Measurements from ENCODE around the gene ZNF569. TPM values are rescaled to one million over a fixed set of nuclear protein-coding genes. Genes with fewer than 3 reads are reported as not detected.
A peak's percentile ranks its signal among the peaks of the same experiment; 100 is the strongest.

Gene ZNF569
- 10 to 100 TPM in 1 of 2 experiments, 1 to 10 TPM in 1; 8.0 to 10.4 TPM for total RNA-seq

DNA sequence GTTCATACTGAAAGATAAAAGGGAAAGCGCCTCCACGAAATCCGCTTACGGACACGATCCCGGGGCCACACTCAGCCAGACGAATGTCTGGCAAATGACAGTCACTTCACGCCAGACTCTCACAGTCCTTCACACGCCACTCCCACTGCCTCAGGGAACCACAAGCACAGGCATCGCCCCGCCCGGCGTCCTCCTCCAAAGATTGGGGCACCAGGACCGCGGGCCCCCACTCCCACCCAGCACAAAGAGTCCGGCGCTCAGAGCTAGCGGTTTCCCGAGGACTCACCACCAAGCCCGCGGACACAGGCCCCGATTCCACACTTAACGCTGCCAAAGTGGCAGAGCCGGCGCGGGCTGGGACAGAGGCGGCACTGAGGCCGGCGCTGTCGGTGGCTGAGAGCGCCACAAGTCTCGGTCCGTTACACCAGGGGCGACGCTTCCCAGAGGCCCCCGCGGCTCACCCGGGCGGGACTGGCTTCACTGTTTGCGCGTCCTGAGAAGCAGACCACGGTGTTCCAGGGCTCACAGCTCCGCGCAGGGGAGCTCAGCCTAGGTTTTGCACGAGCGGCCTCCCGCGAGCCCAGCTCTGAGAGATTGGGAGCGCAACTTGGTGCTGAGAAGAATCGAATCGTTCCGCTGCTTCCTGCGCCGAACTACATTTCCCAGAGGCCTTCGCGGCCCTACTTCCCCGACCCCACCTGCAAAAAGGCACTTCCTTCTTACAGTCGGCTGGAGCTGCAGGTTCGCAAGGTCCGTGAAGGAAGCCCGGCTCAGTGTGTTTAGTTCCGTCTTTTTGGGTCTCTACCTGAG is at the start of gene ZNF569:
Gene ZNF569 (minus strand): TSS at position 647 of the 810 bp plus-strand sequence. CDS start 22,523 bp downstream, outside the sequence.
- H3K27me3 Mint-ChIP-seq, result no peaks in the 10 kb centered on the region
- H3K4me3 Mint-ChIP-seq, result peak within 1 kb of the TSS; percentile 94
- ChIA-PET POLR2A (interaction anchor here (1.2 kb wide), 1 partner anchor 96 kb away, joined by 3 read pairs; the partner anchor contains the start of gene ZNF527), CTCF (interaction anchor here (0.8 to 1.3 kb wide), 3 partner anchors 10 to 96 kb away, joined by 3 to 4 read pairs (median 3); partner anchors contain the start of gene ZNF527)
- DNase-seq, result peak; percentile 92
- peak within 1 kb of the TSS; percentile 92 for H3K27ac Mint-ChIP-seq
- peaks cover 49% of the 10 kb centered on the region for H3K36me3 Mint-ChIP-seq (ENCODE audit: low read depth)
- peaks cover 19% of the 10 kb centered on the region for H3K9me3 Mint-ChIP-seq
- H3K4me1 Mint-ChIP-seq, result peaks cover 37% of the 10 kb centered on the region

DNA sequence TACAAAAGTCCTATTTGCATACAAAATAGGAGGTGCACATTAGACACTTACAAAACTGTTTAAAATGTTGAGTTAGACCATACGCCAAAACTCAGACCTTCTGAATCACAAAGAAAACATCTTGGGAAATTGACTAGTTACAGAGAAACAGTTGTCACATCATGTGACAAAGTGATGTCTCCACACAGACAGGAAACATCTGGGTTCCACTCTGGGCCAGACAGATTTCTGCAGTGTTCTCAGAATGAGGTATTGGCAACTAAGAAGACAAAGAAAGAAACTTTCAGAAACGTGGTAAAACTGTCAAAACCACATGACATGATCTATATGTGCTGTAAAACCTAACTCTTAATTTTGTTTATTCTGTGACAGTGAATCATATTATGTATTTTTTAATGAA is 46.2 kb upstream of the ZNF569 start:
- POLR2A ChIA-PET, result no interaction called here
- peaks cover 46% of the 10 kb centered on the region for H3K36me3 Mint-ChIP-seq (ENCODE audit: low read depth)
- H3K9me3 Mint-ChIP-seq, result peaks cover 39% of the 10 kb centered on the region
- CTCF ChIA-PET, result no interaction called here
- no peaks in the 10 kb centered on the region for H3K4me1 Mint-ChIP-seq
- H3K4me3 Mint-ChIP-seq, result no peak overlapping the region
- no peaks in the 10 kb centered on the region for H3K27me3 Mint-ChIP-seq
- DNase-seq, result no peak
- H3K27ac Mint-ChIP-seq, result no peak overlapping the region

DNA sequence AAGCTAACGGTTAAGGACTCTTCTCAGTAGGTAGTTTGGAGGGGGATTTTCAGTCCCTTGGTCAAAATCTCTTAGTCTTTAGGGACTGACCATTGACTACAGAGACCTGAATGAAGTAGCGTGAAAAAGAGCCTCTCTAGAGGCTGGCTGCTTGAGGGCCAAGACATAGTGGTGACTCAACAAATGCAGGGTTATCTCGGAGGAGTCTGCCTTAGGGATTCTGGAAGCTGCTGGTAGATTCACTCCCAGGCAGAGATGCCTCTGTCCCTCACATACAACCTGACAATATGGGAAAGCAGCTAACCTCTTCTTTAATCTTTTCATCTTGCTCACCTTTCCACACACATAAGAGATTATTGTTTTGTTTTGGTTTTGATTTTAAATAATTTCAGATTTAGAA is 44.6 kb upstream of the ZNF569 start:
- Mint-ChIP-seq H3K4me3 (no peak overlapping the region), H3K27ac (no peak overlapping the region), H3K9me3 (peaks cover 36% of the 10 kb centered on the region), H3K27me3 (no peaks in the 10 kb centered on the region), H3K4me1 (no peaks in the 10 kb centered on the region), H3K36me3 (ENCODE audit: low read depth) (peaks cover 40% of the 10 kb centered on the region)
- CTCF ChIA-PET, result interaction anchor here (0.6 kb wide), 1 partner anchor 370 kb away, joined by 3 read pairs; no protein-coding TSS in a partner anchor
- DNase-seq, result no peak
- POLR2A ChIA-PET, result no interaction called here

DNA sequence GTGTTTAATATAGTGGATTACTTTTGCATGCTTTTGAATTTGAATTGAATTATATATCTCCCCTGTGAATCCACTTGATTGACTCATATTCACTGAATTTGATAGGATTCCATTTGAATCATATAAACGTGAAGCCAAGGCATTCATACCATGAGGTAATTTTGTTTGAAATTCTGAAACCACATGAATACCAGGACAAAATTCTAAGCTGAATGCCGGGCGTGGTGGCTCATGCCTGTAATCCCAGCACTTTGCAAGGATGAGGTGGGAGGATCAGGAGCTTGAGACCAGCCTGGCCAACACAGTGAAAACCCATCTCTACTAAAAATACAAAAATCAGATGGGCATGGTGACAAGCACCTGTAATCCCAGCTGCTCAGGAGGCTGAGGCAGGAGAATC is 43.9 kb upstream of the ZNF569 start:
- no peak for DNase-seq
- ChIA-PET POLR2A (no interaction called here), CTCF (interaction anchor here (0.6 kb wide), 1 partner anchor 370 kb away, joined by 3 read pairs; no protein-coding TSS in a partner anchor)
- no peaks in the 10 kb centered on the region for H3K27me3 Mint-ChIP-seq
- peaks cover 35% of the 10 kb centered on the region for H3K9me3 Mint-ChIP-seq
- peaks cover 37% of the 10 kb centered on the region for H3K36me3 Mint-ChIP-seq (ENCODE audit: low read depth)
- no peak overlapping the region for H3K27ac Mint-ChIP-seq
- H3K4me1 Mint-ChIP-seq, result no peaks in the 10 kb centered on the region
- H3K4me3 Mint-ChIP-seq, result no peak overlapping the region

DNA sequence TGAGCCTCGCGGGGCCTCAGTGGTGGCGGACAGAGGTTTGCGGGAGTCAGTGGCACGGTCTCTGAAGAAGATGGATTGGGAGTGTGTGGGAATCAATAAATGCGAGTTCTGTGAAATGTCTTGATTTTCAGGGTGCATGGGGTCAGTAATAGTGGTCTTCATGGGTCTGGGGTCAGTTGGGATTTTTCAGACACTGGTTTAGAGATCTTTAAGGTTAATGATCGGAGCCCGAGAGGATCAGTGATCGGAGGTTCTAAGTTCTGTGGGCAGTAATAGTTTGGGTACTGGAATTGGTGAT is 39.9 kb upstream of the ZNF569 start:
- Mint-ChIP-seq H3K4me3 (no peak overlapping the region), H3K9me3 (peaks cover 28% of the 10 kb centered on the region), H3K27me3 (no peaks in the 10 kb centered on the region), H3K36me3 (ENCODE audit: low read depth) (peaks cover 34% of the 10 kb centered on the region), H3K4me1 (no peaks in the 10 kb centered on the region), H3K27ac (no peak overlapping the region)
- POLR2A ChIA-PET, result no interaction called here
- CTCF ChIA-PET, result no interaction called here
- DNase-seq, result no peak

DNA sequence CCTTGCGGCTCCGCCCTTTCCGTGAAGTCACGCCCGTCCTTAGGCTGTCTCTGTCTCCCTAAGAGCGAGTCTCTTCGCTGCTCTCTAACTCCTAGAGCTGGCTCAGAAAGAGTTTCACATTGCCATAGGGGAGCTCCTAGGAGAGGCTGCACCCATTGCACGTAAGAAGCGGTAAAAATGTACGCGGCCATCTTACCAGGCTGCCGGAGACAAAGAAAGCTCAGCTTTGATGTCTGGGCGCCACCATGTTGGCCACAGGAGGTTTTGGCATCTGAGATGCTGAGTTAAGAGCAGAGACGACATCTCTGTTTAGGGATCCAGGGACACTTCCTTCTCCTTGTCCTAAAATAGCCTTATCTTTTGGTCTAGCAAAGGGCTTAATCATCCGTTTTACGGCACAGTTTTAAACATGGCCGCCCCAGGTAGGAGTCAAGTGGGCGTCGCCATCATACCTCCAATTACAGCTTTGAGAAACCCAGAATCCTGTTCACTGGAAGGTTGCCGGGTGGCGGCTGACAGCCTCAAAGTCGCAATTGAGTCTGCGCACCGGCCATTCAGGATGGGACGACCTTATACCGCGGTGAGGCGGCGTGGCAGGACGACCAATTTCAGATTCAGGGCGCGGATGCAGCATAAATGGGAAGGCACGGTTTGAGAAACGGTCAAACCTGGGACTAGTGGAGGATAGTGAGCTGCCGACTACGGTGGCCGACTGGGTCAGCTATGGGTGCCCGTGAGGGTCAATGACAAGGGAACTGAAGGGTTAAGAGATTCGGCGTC is 39.3 kb upstream of the ZNF569 start, which contains the start of gene ZNF793:
Gene ZNF793 (plus strand): TSS at position 553 of the 780 bp plus-strand sequence. CDS start 16,501 bp downstream, outside the sequence.
- POLR2A ChIA-PET, result interaction anchor here (0.6 to 1.2 kb wide), 3 partner anchors 9 to 88 kb away, joined by 3 to 4 read pairs (median 4); partner anchors contain the start of genes ZNF540 and ZNF571
- H3K4me1 Mint-ChIP-seq, result no peaks in the 10 kb centered on the region
- H3K9me3 Mint-ChIP-seq, result peaks cover 30% of the 10 kb centered on the region
- H3K4me3 Mint-ChIP-seq, result no peak within 1 kb of the TSS
- DNase-seq, result peak; percentile 82
- CTCF ChIA-PET, result interaction anchor here (1.1 kb wide), 1 partner anchor 172 kb away, joined by 3 read pairs; a partner anchor contains a TSS
- no peaks in the 10 kb centered on the region for H3K27me3 Mint-ChIP-seq
- no peak within 1 kb of the TSS for H3K27ac Mint-ChIP-seq
- H3K36me3 Mint-ChIP-seq (ENCODE audit: low read depth), result peaks cover 33% of the 10 kb centered on the region

DNA sequence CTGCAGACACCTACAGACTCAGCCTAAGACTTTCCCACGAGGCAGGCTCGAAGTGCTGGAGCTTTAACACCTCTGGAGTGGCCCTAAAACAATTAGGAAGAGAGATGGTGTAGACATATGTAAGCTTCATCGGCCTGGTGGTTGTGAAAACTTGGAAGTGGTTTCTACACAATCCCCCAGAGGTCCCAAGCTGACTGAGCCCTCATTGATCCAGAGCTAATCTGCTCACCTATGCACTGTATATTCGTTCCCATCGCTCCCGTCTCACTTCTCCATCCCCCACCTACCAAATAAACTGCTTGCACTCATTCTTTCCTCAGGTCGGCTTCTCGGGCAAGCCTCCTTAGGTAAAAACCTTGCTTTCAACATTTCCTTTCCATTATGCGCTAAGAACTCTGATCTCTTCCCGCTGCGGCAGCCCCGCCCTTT is 38.7 kb upstream of the ZNF569 start:
- Mint-ChIP-seq H3K9me3 (peaks cover 30% of the 10 kb centered on the region), H3K36me3 (ENCODE audit: low read depth) (peaks cover 33% of the 10 kb centered on the region), H3K4me1 (no peaks in the 10 kb centered on the region), H3K27me3 (no peaks in the 10 kb centered on the region), H3K4me3 (no peak overlapping the region), H3K27ac (no peak overlapping the region)
- ChIA-PET POLR2A (interaction anchor here (0.6 to 1.2 kb wide), 3 partner anchors 9 to 89 kb away, joined by 3 to 4 read pairs (median 4); partner anchors contain the start of genes ZNF540 and ZNF571), CTCF (interaction anchor here (1.1 kb wide), 1 partner anchor 171 kb away, joined by 3 read pairs; a partner anchor contains a TSS)
- DNase-seq, result peak; percentile 6

DNA sequence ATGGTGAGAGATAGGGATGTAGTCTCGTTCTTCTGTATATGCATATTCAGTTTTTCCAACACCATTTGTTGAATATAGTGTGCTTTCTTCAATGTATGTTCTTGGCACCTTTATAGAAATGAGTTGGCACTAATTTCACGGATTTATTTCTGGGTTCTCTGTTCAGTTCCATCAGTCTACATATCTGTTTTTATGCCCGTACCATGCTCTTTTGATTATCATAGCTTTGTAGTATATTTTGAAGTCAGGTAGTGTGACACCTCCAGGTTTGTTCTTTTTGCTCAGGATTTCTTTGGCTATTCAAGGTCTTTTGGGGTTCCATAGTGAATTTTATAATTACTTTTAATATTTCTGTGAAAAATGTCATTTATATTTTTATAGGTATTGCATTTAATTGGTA is 25.0 kb upstream of the ZNF569 start:
- Mint-ChIP-seq H3K4me1 (no peaks in the 10 kb centered on the region), H3K9me3 (peaks cover 44% of the 10 kb centered on the region), H3K36me3 (ENCODE audit: low read depth) (peaks cover 1% of the 10 kb centered on the region), H3K4me3 (no peak overlapping the region), H3K27ac (no peak overlapping the region), H3K27me3 (no peaks in the 10 kb centered on the region)
- CTCF ChIA-PET, result no interaction called here
- DNase-seq, result no peak
- POLR2A ChIA-PET, result no interaction called here

DNA sequence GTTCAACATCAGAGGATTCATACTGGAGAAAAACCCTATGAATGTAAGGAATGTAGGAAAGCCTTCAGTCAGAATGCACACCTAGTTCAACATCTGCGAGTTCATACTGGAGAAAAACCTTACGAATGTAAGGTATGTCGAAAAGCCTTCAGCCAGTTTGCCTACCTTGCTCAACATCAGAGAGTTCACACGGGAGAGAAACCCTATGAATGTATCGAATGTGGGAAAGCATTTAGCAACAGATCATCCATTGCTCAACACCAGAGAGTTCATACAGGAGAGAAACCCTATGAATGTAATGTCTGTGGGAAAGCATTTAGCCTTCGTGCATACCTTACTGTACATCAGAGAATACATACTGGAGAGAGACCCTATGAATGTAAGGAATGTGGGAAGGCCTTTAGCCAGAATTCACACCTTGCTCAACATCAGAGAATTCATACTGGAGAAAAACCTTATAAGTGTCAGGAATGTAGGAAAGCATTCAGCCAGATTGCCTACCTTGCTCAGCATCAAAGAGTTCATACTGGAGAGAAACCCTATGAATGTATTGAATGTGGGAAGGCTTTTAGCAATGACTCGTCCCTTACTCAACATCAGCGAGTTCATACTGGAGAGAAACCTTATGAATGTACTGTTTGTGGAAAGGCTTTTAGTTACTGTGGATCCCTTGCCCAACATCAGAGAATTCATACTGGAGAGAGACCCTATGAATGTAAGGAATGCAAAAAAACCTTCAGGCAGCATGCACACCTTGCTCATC is 17.3 kb upstream of the ZNF569 start:
- Mint-ChIP-seq H3K36me3 (ENCODE audit: low read depth) (peaks cover 56% of the 10 kb centered on the region), H3K27me3 (no peaks in the 10 kb centered on the region), H3K27ac (no peak overlapping the region), H3K9me3 (peaks cover 63% of the 10 kb centered on the region), H3K4me1 (no peaks in the 10 kb centered on the region), H3K4me3 (no peak overlapping the region)
- DNase-seq, result no peak
- ChIA-PET POLR2A (no interaction called here), CTCF (no interaction called here)

DNA sequence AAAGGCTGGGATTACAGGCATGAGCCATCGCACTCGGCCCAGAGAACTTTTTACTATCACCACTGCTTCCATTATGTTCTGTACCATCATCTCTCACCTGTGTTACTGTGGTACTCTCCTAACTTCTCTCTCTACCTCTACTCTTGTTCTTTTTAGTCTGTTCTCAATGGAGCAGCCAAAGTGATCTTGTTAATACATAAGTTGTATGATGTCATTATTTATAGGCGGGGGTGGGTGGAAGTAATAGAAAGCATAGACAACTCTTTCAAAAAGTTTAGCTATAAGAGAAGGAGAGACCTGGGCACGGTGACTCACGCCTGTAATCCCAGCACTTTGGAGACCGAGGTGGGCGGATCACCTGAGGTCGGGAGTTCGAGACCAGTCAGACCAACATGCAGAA is 4.9 kb upstream of the ZNF569 start:
- H3K4me3 Mint-ChIP-seq, result no peak overlapping the region
- CTCF ChIA-PET, result no interaction called here
- POLR2A ChIA-PET, result no interaction called here
- H3K9me3 Mint-ChIP-seq, result peaks cover 24% of the 10 kb centered on the region
- H3K27me3 Mint-ChIP-seq, result no peaks in the 10 kb centered on the region
- H3K36me3 Mint-ChIP-seq (ENCODE audit: low read depth), result peaks cover 49% of the 10 kb centered on the region
- DNase-seq, result no peak
- H3K4me1 Mint-ChIP-seq, result peaks cover 27% of the 10 kb centered on the region
- no peak overlapping the region for H3K27ac Mint-ChIP-seq

DNA sequence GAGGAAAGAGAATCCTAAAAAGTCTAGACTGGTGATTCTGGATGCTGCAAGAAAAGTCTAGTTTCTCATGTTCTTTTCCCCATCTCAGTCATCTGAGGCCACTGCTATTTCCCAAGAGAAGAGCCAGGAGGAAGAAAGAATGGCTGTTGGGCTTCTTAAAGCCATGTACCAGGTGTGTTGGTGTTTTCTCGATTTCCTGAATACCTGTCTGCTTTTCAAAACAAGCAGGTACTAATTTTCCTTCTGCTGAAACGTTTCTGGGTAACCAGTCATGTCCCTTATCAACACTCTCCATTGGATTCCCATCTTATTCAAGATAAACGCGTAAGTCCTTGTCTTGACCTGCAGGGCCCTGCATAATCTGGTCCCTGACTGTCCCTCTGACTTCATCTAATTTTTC is 3.0 kb upstream of the ZNF569 start:
- CTCF ChIA-PET, result no interaction called here
- H3K36me3 Mint-ChIP-seq (ENCODE audit: low read depth), result peaks cover 41% of the 10 kb centered on the region
- H3K27me3 Mint-ChIP-seq, result no peaks in the 10 kb centered on the region
- DNase-seq, result no peak
- H3K9me3 Mint-ChIP-seq, result peaks cover 12% of the 10 kb centered on the region
- H3K4me1 Mint-ChIP-seq, result peaks cover 35% of the 10 kb centered on the region
- POLR2A ChIA-PET, result no interaction called here
- peak overlapping the region; percentile 94 for H3K4me3 Mint-ChIP-seq
- H3K27ac Mint-ChIP-seq, result peak overlapping the region; percentile 77
